Psoas muscle (tissue), 8 donors: ENCODE data around the gene PMM1. TPM values are rescaled to one million over a fixed set of nuclear protein-coding genes. Genes with fewer than 3 reads are reported as not detected.
"Not testable (repeated sequence)": the region's sequence is repeated elsewhere in the genome, so short reads cannot be mapped to it uniquely, and the experiment has no call there.

Source experiments
- ATAC-seq, 4 donors: fragments of 200-7000 bp; cut with Tn5 transposase; one replicate each; pipeline ENCODE4 v1.9.1; 2020; ENCODE audit warnings: moderate library complexity in 3 of 4, mild to moderate bottlenecking in 2 of 4
- DNase-seq, 2 donors: peaks; one replicate each; pipeline ENCODE4 v3.0.0-alpha.2; 2020
- H3K27ac ChIP-seq: fragments of 200-600 bp; one replicate; pipeline ENCODE4 v1.8.0; 2022
- H3K27me3 ChIP-seq, 3 donors: fragments of 200-600 bp in 1 of 3; one replicate each; pipeline versions ENCODE4 v1.6.1 to v1.8.0; 2013 to 2022; ENCODE audit warnings: low read length in 2 of 3, mild to moderate bottlenecking in 2 of 3, moderate library complexity in 1 of 3; ENCODE audit not compliant: insufficient read depth in 3 of 3
- H3K36me3 ChIP-seq, 2 donors: fragments of 200-600 bp in 1 of 2; one replicate each; pipeline versions ENCODE4 v1.6.1 to v1.8.0; 2013 to 2022; ENCODE audit warnings: low read depth in 1 of 2, mild to moderate bottlenecking in 1 of 2, moderate library complexity in 1 of 2; ENCODE audit not compliant: insufficient read depth in 1 of 2
- H3K4me1 ChIP-seq: fragments of 200-600 bp; one replicate; pipeline ENCODE4 v1.8.0; 2022
- H3K4me3 ChIP-seq: fragments of 200-600 bp; one replicate; pipeline ENCODE4 v1.8.0; 2022; ENCODE audit warnings: mild to moderate bottlenecking
- H3K9me3 ChIP-seq: fragments of 200-600 bp; one replicate; pipeline ENCODE4 v1.8.0; 2022
- CTCF ChIP-seq: fragments of 200-600 bp; IDR thresholded peaks from one replicate; pipeline ENCODE4 v1.8.0; 2022; ENCODE audit warnings: antibody characterized with exemption
- WGBS, 3 donors: extraction: QIAGEN DNeasy Blood & Tissue Kit; methylation state at CpG; one replicate each; pipeline versions ENCODE4 v1.1.6 to v1.1.7; 2013; 5-methylcytosine and 5-hydroxymethylcytosine counted together
- intact Hi-C, 2 donors: fragments of 100-400 bp; cut with DNase I; formaldehyde crosslinking; loops; one replicate each; pipeline versions ENCODE4 v1.11.0 to v1.14.2; 2022
- polyA plus RNA-seq, 3 donors: library from polyadenylated mRNA; stranded (reverse); fragments of 200-250 nt; gene quantifications; one replicate each; pipeline ENCODE4 v1.2.3, GENCODE V29; 2013
- total RNA-seq, 4 donors: library from RNA; stranded (reverse); fragmentation: NEBNext Ultra II Directional in 2 of 4; extraction: Animal tissue kit (Norgen Biotek cat#: 25700) in 2 of 4; gene quantifications; one replicate each; pipeline versions ENCODE4 v1.2.1 to v1.2.4, GENCODE V29; 2021 to 2023
- donor health status: healthy with polysubstance abuse.
- donor health status: DM: no; HTN: no; CAD: no; lungs with moderate emphysema.
- donor health status: Bipolar disorder and iron deficiency.
- donor health status: healthy.
- donor health status: DM: yes; HTN: yes; CAD: no.
- donor health status: DM: no; HTN: no; CAD: no.
- donor health status: DM: no; HTN: no; CAD: no.
- donor health status: DM: yes; HTN: yes; CAD: no.

PMM1 gene
- total and polyA plus RNA-seq, 7 donors, result 7.3 to 14.5 (median 10.4) TPM

- no peak overlapping the region for H3K27ac ChIP-seq
- ATAC-seq (no peak), DNase-seq (no peak)
- no peaks in the 10 kb centered on the region for H3K4me1 ChIP-seq
- no peaks in the 10 kb centered on the region for H3K9me3 ChIP-seq
- H3K36me3 ChIP-seq, result peaks cover 0 to 42% of the 10 kb centered on the region in 2 donors
- TF ChIP-seq CTCF, result no peak
- 90 to 95% (median 94%) methylated on average over 2 of the region's 2 CpGs for WGBS, 3 donors
- no peak overlapping the region for H3K4me3 ChIP-seq
- intact Hi-C loops, result no loop called here
- no peaks in the 10 kb centered on the region for H3K27me3 ChIP-seq
Observed at GRCh38 chr22:41597635-41597953, 8.0 kb upstream of the PMM1 start.

GRCh38 chr22:41596776-41597634 lies 7.4 kb upstream of the PMM1 start:
- Histone ChIP-seq H3K4me1 (no peaks in the 10 kb centered on the region), H3K27ac (no peak overlapping the region), H3K27me3 (no peaks in the 10 kb centered on the region), H3K4me3 (no peak overlapping the region), H3K9me3 (no peaks in the 10 kb centered on the region), H3K36me3 (peaks cover 0 to 36% of the 10 kb centered on the region in 2 donors)
- ATAC-seq, result peak; percentile 77 to 87 (median 83)
- WGBS, 3 donors, result 50 to 55% (median 51%) methylated on average over 11 to 13 of the region's 13 CpGs
- DNase-seq, result peak; percentile 45 to 66
- peak; percentile 56 for TF ChIP-seq CTCF
- intact Hi-C loops, result no loop called here

GRCh38 chr22:41595703-41596102 lies 6.1 kb upstream of the PMM1 start:
- DNase-seq, result no peak
- intact Hi-C loops, result no loop called here

GRCh38 chr22:41593336-41593960 lies 3.8 kb upstream of the PMM1 start:
- intact Hi-C loops, DNase-seq, H3K9me3 ChIP-seq, H3K36me3 ChIP-seq, H3K4me1 ChIP-seq, ATAC-seq, H3K27me3 ChIP-seq, H3K27ac ChIP-seq, H3K4me3 ChIP-seq: not testable (repeated sequence)
- 95% methylated on average over 50 to 51 of the region's 51 CpGs for WGBS, 3 donors

More at GRCh38 chr22:41595703-41596102, 6.1 kb upstream of the PMM1 start:
- no peaks in the 10 kb centered on the region for H3K4me1 ChIP-seq
- no peaks in the 10 kb centered on the region for H3K27me3 ChIP-seq
- H3K4me3 ChIP-seq, result no peak overlapping the region
- ATAC-seq, result no peak
- WGBS, 3 donors, result 73 to 88% (median 84%) methylated on average over 5 of the region's 5 CpGs
- H3K36me3 ChIP-seq, result peaks cover 0 to 23% of the 10 kb centered on the region in 2 donors
- no peaks in the 10 kb centered on the region for H3K9me3 ChIP-seq
- no peak for TF ChIP-seq CTCF
- H3K27ac ChIP-seq, result no peak overlapping the region

GRCh38 chr22:41587347-41587723 lies 2.3 kb downstream of the PMM1 start:
- no peak for ATAC-seq

More at GRCh38 chr22:41587347-41587723, 2.3 kb downstream of the PMM1 start:
- intact Hi-C loops, result loop anchor here (5.0 kb wide), 1 partner anchor 40 kb away; no protein-coding TSS in a partner anchor
- no peak for TF ChIP-seq CTCF
- Histone ChIP-seq H3K27me3 (no peaks in the 10 kb centered on the region), H3K27ac (no peak overlapping the region), H3K36me3 (peaks cover 0 to 19% of the 10 kb centered on the region in 2 donors), H3K4me3 (no peak overlapping the region), H3K9me3 (no peaks in the 10 kb centered on the region), H3K4me1 (peaks cover 7% of the 10 kb centered on the region)
- no peak for DNase-seq
- 93 to 94% (median 94%) methylated on average over 7 of the region's 7 CpGs for WGBS, 3 donors
